IMR-90 (cell line): Measurements from ENCODE around the gene ESYT3. TPM values are rescaled to one million over a fixed set of nuclear protein-coding genes. Genes with fewer than 3 reads are reported as not detected.

Source experiments
- ATAC-seq: fragments of 200-7000 bp; cut with Tn5 transposase; 2 replicates; pipeline ENCODE4 v1.9.1; 2020; ENCODE audit warnings: low read depth, mild to moderate bottlenecking, moderate library complexity
- BruUV-seq: library from RNA; stranded (reverse); fragments of 400-500 nt; replicated peaks from 2 replicates; lab custom pipeline; 2021; lab: Mats Ljungman, UMichigan
- CTCF ChIA-PET: fragments of 300-600 bp; formaldehyde crosslinking; extraction: SDS; loops from one replicate; lab custom pipeline; 2021; ENCODE audit warnings: antibody characterized with exemption; lab: Yijun Ruan, JAX
- POLR2A ChIA-PET: fragments of 300-600 bp; sonication (Branson Sonifier 250); formaldehyde crosslinking; loops from one replicate; lab custom pipeline; 2022; ENCODE audit warnings: antibody characterized with exemption; ENCODE audit not compliant: unreplicated experiment; lab: Charles Lee
- DNase-seq: peaks from one replicate; pipeline ENCODE4 v3.0.0; 2013
- H2AFZ ChIP-seq: replicated peaks from 2 replicates; pipeline ENCODE3; 2013; ENCODE audit warnings: low read length, mild to moderate bottlenecking; ENCODE audit not compliant: poor library complexity
- H2AK5ac ChIP-seq: 2 replicates; pipeline ENCODE4 v1.6.1; 2013; ENCODE audit warnings: low read depth, low read length, inconsistent platforms
- H2AK9ac ChIP-seq: replicated peaks from 2 replicates; pipeline ENCODE3; 2013; ENCODE audit warnings: mild to moderate bottlenecking, low read depth, low read length, moderate library complexity; ENCODE audit not compliant: poor library complexity
- H2BK120ac ChIP-seq: 2 replicates; pipeline ENCODE4 v1.6.1; 2013; ENCODE audit warnings: low read depth, low read length, inconsistent platforms
- H2BK15ac ChIP-seq: 3 replicates; pipeline ENCODE4 v1.6.1; 2013; ENCODE audit warnings: low read depth, low read length, inconsistent platforms
- H2BK20ac ChIP-seq: 2 replicates; pipeline ENCODE4 v1.6.1; 2013; ENCODE audit warnings: low read depth, mild to moderate bottlenecking, inconsistent platforms, low read length, moderate library complexity
- H2BK5ac ChIP-seq: 2 replicates; pipeline ENCODE4 v1.6.1; 2013; ENCODE audit warnings: mild to moderate bottlenecking, low read depth, low read length, inconsistent platforms; ENCODE audit not compliant: poor library complexity, severe bottlenecking
- H3K14ac ChIP-seq: replicated peaks from 2 replicates; pipeline ENCODE4 v1.6.1; 2013; ENCODE audit warnings: low read depth, low read length, inconsistent platforms
- H3K18ac ChIP-seq: 2 replicates; pipeline ENCODE4 v1.6.1; 2013; ENCODE audit warnings: low read depth, low read length, control low read depth
- H3K23ac ChIP-seq: 2 replicates; pipeline ENCODE4 v1.6.1; 2013; ENCODE audit warnings: low read depth, low read length, inconsistent platforms
- H3K27ac ChIP-seq: 2 replicates; pipeline ENCODE4 v1.5.1; 2013; ENCODE audit warnings: mild to moderate bottlenecking, control low read depth, low read length; ENCODE audit not compliant: insufficient read depth
- H3K27me3 ChIP-seq: 2 replicates; pipeline ENCODE4 v1.6.1; 2013; ENCODE audit warnings: low read length; ENCODE audit not compliant: control insufficient read depth, insufficient read depth
- H3K36me3 ChIP-seq: 2 replicates; pipeline ENCODE4 v1.6.1; 2013; ENCODE audit warnings: low read length, mixed read lengths; ENCODE audit not compliant: control insufficient read depth, insufficient read depth
- H3K4ac ChIP-seq: 2 replicates; pipeline ENCODE4 v1.6.1; 2013; ENCODE audit warnings: low read depth, low read length, inconsistent platforms
- H3K4me1 ChIP-seq: 2 replicates; pipeline ENCODE4 v1.6.1; 2013; ENCODE audit warnings: low read length, mixed read lengths; ENCODE audit not compliant: control insufficient read depth, insufficient read depth
- H3K4me2 ChIP-seq: 2 replicates; pipeline ENCODE4 v1.6.1; 2013; ENCODE audit warnings: low read depth, mild to moderate bottlenecking, control low read depth, low read length, moderate library complexity
- H3K4me3 ChIP-seq: 2 replicates; pipeline ENCODE4 v1.5.1; 2013; ENCODE audit warnings: low read depth, mild to moderate bottlenecking, control low read depth, low read length, moderate library complexity; ENCODE audit not compliant: insufficient read depth
- H3K56ac ChIP-seq: 2 replicates; pipeline ENCODE4 v1.6.1; 2013; ENCODE audit warnings: low read length, inconsistent platforms; ENCODE audit not compliant: insufficient read depth; ENCODE audit errors: extremely low read depth
- H3K79me1 ChIP-seq, 2 experiments: 2 replicates each; pipeline ENCODE4 v1.6.1; 2013; ENCODE audit warnings: low read length in 2 of 2, inconsistent platforms in 1 of 2, low read depth in 1 of 2
- H3K9ac ChIP-seq: 2 replicates; pipeline ENCODE4 v1.6.1; 2013; ENCODE audit warnings: low read depth, low read length, control low read depth
- H3K9me1 ChIP-seq: 2 replicates; pipeline ENCODE4 v1.6.1; 2013; ENCODE audit warnings: low read length, inconsistent platforms; ENCODE audit not compliant: insufficient read depth
- H3K9me3 ChIP-seq: 2 replicates; pipeline ENCODE4 v1.6.1; 2013; ENCODE audit warnings: low read length; ENCODE audit not compliant: control insufficient read depth, insufficient read depth
- H4K20me1 ChIP-seq: 2 replicates; pipeline ENCODE4 v1.6.1; 2013; ENCODE audit warnings: low read length, inconsistent platforms; ENCODE audit not compliant: insufficient read depth
- H4K5ac ChIP-seq: 2 replicates; pipeline ENCODE4 v1.6.1; 2013; ENCODE audit warnings: mild to moderate bottlenecking, low read depth, low read length, control low read depth
- H4K8ac ChIP-seq, 2 experiments: 2 replicates each; pipeline ENCODE4 v1.6.1; 2013; ENCODE audit warnings: low read depth in 2 of 2, low read length in 2 of 2, control low read depth in 1 of 2, inconsistent platforms in 1 of 2
- H4K91ac ChIP-seq: 2 replicates; pipeline ENCODE4 v1.6.1; 2013; ENCODE audit warnings: low read depth, low read length, inconsistent platforms; ENCODE audit not compliant: insufficient read depth
- BHLHE40 ChIP-seq: fragments of 150-350 bp; IDR thresholded peaks from 2 replicates; pipeline ENCODE4 v1.6.1; 2016; ENCODE audit warnings: mild to moderate bottlenecking, low read depth, low read length
- CEBPB ChIP-seq: IDR thresholded peaks from 2 replicates; pipeline ENCODE4 v1.6.1; 2012; ENCODE audit warnings: low read depth, low read length, improper control_type of control experiment
- CHD1 ChIP-seq: IDR thresholded peaks from 2 replicates; pipeline ENCODE4 v1.6.1; 2012; ENCODE audit warnings: low read depth, low read length, improper control_type of control experiment
- CTCF ChIP-seq: conservative IDR thresholded peaks from 2 replicates; pipeline ENCODE4 v1.5.1; 2012; ENCODE audit warnings: mild to moderate bottlenecking, low read depth, low read length, improper control_type of control experiment
- FOS ChIP-seq: fragments of 150-350 bp; IDR thresholded peaks from 2 replicates; pipeline ENCODE4 v1.6.1; 2016; ENCODE audit warnings: low read depth, low read length
- MAFK ChIP-seq: IDR thresholded peaks from 2 replicates; pipeline ENCODE4 v1.6.1; 2012; ENCODE audit warnings: low read depth, low read length, improper control_type of control experiment
- MAZ ChIP-seq: IDR thresholded peaks from 2 replicates; pipeline ENCODE4 v1.6.1; 2012; ENCODE audit warnings: low read depth, mild to moderate bottlenecking, low read length, improper control_type of control experiment, moderate library complexity, borderline replicate concordance
- MXI1 ChIP-seq: IDR thresholded peaks from 2 replicates; pipeline ENCODE4 v1.6.1; 2012; ENCODE audit warnings: low read depth, mild to moderate bottlenecking, low read length, moderate library complexity, borderline replicate concordance
- NFE2L2 ChIP-seq: fragments of 150-350 bp; IDR thresholded peaks from 2 replicates; pipeline ENCODE4 v1.6.1; 2016; ENCODE audit warnings: low read depth, mild to moderate bottlenecking, low read length
- POLR2A ChIP-seq: IDR thresholded peaks from 2 replicates; pipeline ENCODE4 v1.6.1; 2012; ENCODE audit warnings: mild to moderate bottlenecking, low read depth, low read length
- RAD21 ChIP-seq: IDR thresholded peaks from 2 replicates; pipeline ENCODE4 v1.6.1; 2012; ENCODE audit warnings: low read length, improper control_type of control experiment
- RCOR1 ChIP-seq: IDR thresholded peaks from 2 replicates; pipeline ENCODE4 v1.6.1; 2012; ENCODE audit warnings: mild to moderate bottlenecking, low read length, improper control_type of control experiment; ENCODE audit not compliant: insufficient replicate concordance
- RFX5 ChIP-seq: IDR thresholded peaks from 2 replicates; pipeline ENCODE4 v1.8.0; 2012; ENCODE audit warnings: low read depth, mild to moderate bottlenecking, low read length, moderate library complexity
- SMC3 ChIP-seq: fragments of 150-350 bp; IDR thresholded peaks from 2 replicates; pipeline ENCODE4 v1.6.1; 2016; ENCODE audit warnings: low read depth, mild to moderate bottlenecking, antibody characterized with exemption, low read length, moderate library complexity
- WGBS, 2 experiments: methylation state at CpG; one replicate each; pipeline versions ENCODE4 v1.1.5 to v1.1.7; 2013; ENCODE audit warnings: missing lambda C conversion rate in 2 of 2; ENCODE audit not compliant: insufficient read length in 1 of 2; ENCODE audit errors: extremely low coverage in 2 of 2; 5-methylcytosine and 5-hydroxymethylcytosine counted together
- dilution Hi-C: fragments of 300-500 bp; cut with HindIII; formaldehyde crosslinking; loops from one replicate; pipeline ENCODE4 v1.14.3; 2018; ENCODE audit warnings: low sequenced_read_pairs; ENCODE audit not compliant: unreplicated experiment
- in situ Hi-C: fragments of 300-500 bp; cut with MboI; formaldehyde crosslinking; loops from 3 replicates; pipeline ENCODE4 v1.14.3; 2019; ENCODE audit warnings: low sequenced_read_pairs, inconsistent platforms, mixed read lengths
- intact Hi-C: fragments of 100-400 bp; cut with micrococcal nuclease; formaldehyde crosslinking; loops from 2 replicates; pipeline ENCODE4 v1.10.0; 2022
- polyA plus RNA-seq, 3 experiments: library from polyadenylated mRNA; depleted of rRNA; stranded (reverse); fragments of >200 nt; gene quantifications; 2 replicates each; pipeline ENCODE4 v1.2.3, GENCODE V29; 2012; ENCODE audit warnings: low replicate concordance in 1 of 3
- total RNA-seq: library from RNA; depleted of rRNA; stranded (reverse); fragments of >200 nt; gene quantifications from 2 replicates; pipeline ENCODE4 v1.2.3, GENCODE V29; 2012
- TF ChIP-seq, protein P1 (sequence below): fragments of 150-350 bp; IDR thresholded peaks from 2 replicates; pipeline ENCODE4 v1.6.1; 2017; ENCODE audit warnings: mild to moderate bottlenecking, antibody characterized with exemption, low read length, low read depth
- TF ChIP-seq, protein P2 (sequence below): fragments of 150-350 bp; IDR thresholded peaks from 2 replicates; pipeline ENCODE4 v1.6.1; 2016; ENCODE audit warnings: low read depth, mild to moderate bottlenecking, low read length, moderate library complexity, borderline replicate concordance

The ESYT3 gene
- total and polyA plus RNA-seq, 2 of the 4 experiments (the other 2 are of a cell fraction), result under 0.01 to 0.02 TPM

GRCh38 chr3:138394156-138394555, 40.3 kb upstream of the ESYT3 start:
- H3K9me1 ChIP-seq, result peaks cover 5% of the 10 kb centered on the region
- H4K8ac ChIP-seq, result no peak overlapping the region
- TF ChIP-seq MAFK (no peak), POLR2A (no peak), CEBPB (no peak), FOS (no peak), MXI1 (no peak), SMC3 (no peak), RAD21 (no peak), NFE2L2 (no peak), CTCF (no peak), MAZ (no peak), RFX5 (no peak), CHD1 (no peak), RCOR1 (no peak), BHLHE40 (no peak)
- TF ChIP-seq, protein P1, sequence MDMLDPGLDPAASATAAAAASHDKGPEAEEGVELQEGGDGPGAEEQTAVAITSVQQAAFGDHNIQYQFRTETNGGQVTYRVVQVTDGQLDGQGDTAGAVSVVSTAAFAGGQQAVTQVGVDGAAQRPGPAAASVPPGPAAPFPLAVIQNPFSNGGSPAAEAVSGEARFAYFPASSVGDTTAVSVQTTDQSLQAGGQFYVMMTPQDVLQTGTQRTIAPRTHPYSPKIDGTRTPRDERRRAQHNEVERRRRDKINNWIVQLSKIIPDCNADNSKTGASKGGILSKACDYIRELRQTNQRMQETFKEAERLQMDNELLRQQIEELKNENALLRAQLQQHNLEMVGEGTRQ, result no peak
- TF ChIP-seq, protein P2, sequence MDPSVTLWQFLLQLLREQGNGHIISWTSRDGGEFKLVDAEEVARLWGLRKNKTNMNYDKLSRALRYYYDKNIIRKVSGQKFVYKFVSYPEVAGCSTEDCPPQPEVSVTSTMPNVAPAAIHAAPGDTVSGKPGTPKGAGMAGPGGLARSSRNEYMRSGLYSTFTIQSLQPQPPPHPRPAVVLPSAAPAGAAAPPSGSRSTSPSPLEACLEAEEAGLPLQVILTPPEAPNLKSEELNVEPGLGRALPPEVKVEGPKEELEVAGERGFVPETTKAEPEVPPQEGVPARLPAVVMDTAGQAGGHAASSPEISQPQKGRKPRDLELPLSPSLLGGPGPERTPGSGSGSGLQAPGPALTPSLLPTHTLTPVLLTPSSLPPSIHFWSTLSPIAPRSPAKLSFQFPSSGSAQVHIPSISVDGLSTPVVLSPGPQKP, result no peak
- peaks cover 8% of the 10 kb centered on the region for H3K36me3 ChIP-seq
- no CpG with 5 or more reads among the region's 4 CpGs for WGBS, 2 experiments
- intact Hi-C loops, result loop anchor here (5.0 kb wide), 1 partner anchor 47 kb away; the partner anchor contains the start of gene MRAS
- ChIA-PET POLR2A (no interaction called here), CTCF (no interaction called here)
- H3K4me1 ChIP-seq, result peaks cover 11% of the 10 kb centered on the region
- no peak overlapping the region for H4K5ac ChIP-seq
- ATAC-seq, result no peak
- in situ Hi-C loops, result no loop called here
- H2BK15ac ChIP-seq, result no peak overlapping the region
- H2AK9ac ChIP-seq, result no peak overlapping the region
- H2BK120ac ChIP-seq, result no peak overlapping the region
- no peaks in the 10 kb centered on the region for H3K27me3 ChIP-seq
- no peak for DNase-seq
- no peak overlapping the region for H3K4me3 ChIP-seq
- H3K27ac ChIP-seq, result no peak overlapping the region
- no peak overlapping the region for H2BK20ac ChIP-seq
- no peak overlapping the region for H4K91ac ChIP-seq
- peaks cover 9 to 34% of the 10 kb centered on the region in 2 experiments; a peak in 3 of 4 replicates for H3K79me1 ChIP-seq
- no peak overlapping the region for H3K4ac ChIP-seq
- H3K18ac ChIP-seq, result no peak overlapping the region
- dilution Hi-C loops, result no loop called here
- H3K9ac ChIP-seq, result no peak overlapping the region
- H2BK5ac ChIP-seq, result no peak overlapping the region
- no peak overlapping the region for H2AFZ ChIP-seq
- no peak overlapping the region for H3K56ac ChIP-seq
- no peak overlapping the region for H3K4me2 ChIP-seq
- H3K23ac ChIP-seq, result no peak overlapping the region
- H3K14ac ChIP-seq, result no peak overlapping the region
- H3K9me3 ChIP-seq, result no peaks in the 10 kb centered on the region
- no TSS peak for BruUV-seq
- no peaks in the 10 kb centered on the region; the same call in 1 of the 2 replicates for H4K20me1 ChIP-seq
- no peak overlapping the region for H2AK5ac ChIP-seq
